HCT116 (cell line): ENCODE data around the gene ZNF48. TPM values are rescaled to one million over a fixed set of nuclear protein-coding genes. Genes with fewer than 3 reads are reported as not detected.

Experiments used
- ATAC-seq: fragments of 200-7000 bp; cut with Tn5 transposase; 2 replicates; pipeline ENCODE4 v1.9.1; 2020; ENCODE audit warnings: mild to moderate bottlenecking, moderate library complexity
- BruUV-seq: library from RNA; stranded (reverse); fragments of 400-500 nt; replicated peaks from 2 replicates; lab custom pipeline; 2021; lab: Mats Ljungman, UMichigan
- CTCF ChIA-PET: fragments of 300-600 bp; sonication (Branson Sonifier 250); formaldehyde crosslinking; loops from one replicate; lab custom pipeline; 2021; ENCODE audit warnings: antibody characterized with exemption; lab: Charles Lee
- POLR2A ChIA-PET: fragments of 300-600, 350-600 bp; sonication (Branson Sonifier 250); formaldehyde crosslinking; loops from one replicate; lab custom pipeline; 2021; ENCODE audit warnings: antibody characterized with exemption; lab: Charles Lee
- RAD21 ChIA-PET, 2 experiments: fragments of 300-600 bp; sonication (Branson Sonifier 250); formaldehyde crosslinking; loops; one replicate each; lab custom pipeline; 2023; ENCODE audit warnings: low total read pairs in 2 of 2; ENCODE audit not compliant: uncharacterized antibody in 2 of 2, unreplicated experiment in 2 of 2, low non-redundant PET in 1 of 2; lab: Charles Lee
- DNase-seq: peaks from one replicate; pipeline ENCODE4 v3.0.0-alpha.2; 2010; ENCODE audit warnings: low read depth, low spot score
- H2AFZ ChIP-seq: fragments of 200-600 bp; shearing (Covaris generic), sonication (generic); 2 replicates; pipeline ENCODE4 v1.6.1; 2017; ENCODE audit warnings: low read depth, mixed run types, mixed read lengths, antibody characterized with exemption, low read length; ENCODE audit not compliant: poor library complexity, severe bottlenecking
- H3K27ac ChIP-seq: 2 replicates; pipeline ENCODE4 v1.5.1; 2012; ENCODE audit warnings: low read depth, low read length
- H3K27me3 ChIP-seq: fragments of 200-600 bp; sonication (generic); 2 replicates; pipeline ENCODE4 v1.6.1; 2016; ENCODE audit warnings: mixed run types, low read length, mixed read lengths; ENCODE audit not compliant: insufficient read depth
- H3K36me3 ChIP-seq, 2 experiments: fragments of 200-500 bp in 1 of 2; fragments of 200-600 bp in 1 of 2; sonication (Bioruptor generic) in 1 of 2; sonication (generic) in 1 of 2; 2 replicates each; pipeline versions ENCODE4 v1.5.1 to v1.6.1; 2014 to 2016; ENCODE audit warnings: low read length in 2 of 2, inconsistent platforms in 1 of 2, mixed read lengths in 1 of 2, mixed run types in 1 of 2; ENCODE audit not compliant: insufficient read depth in 2 of 2, control insufficient read depth in 1 of 2
- H3K4me1 ChIP-seq, 2 experiments: fragments of 200-600 bp in 1 of 2; sonication (generic) in 1 of 2; 2 replicates each; pipeline versions ENCODE4 v1.5.1 to v1.6.1; 2012 to 2017; ENCODE audit warnings: low read length in 2 of 2, inconsistent platforms in 1 of 2, mild to moderate bottlenecking in 1 of 2, mixed read lengths in 1 of 2, mixed run types in 1 of 2, moderate library complexity in 1 of 2; ENCODE audit not compliant: insufficient read depth in 2 of 2, control insufficient read depth in 1 of 2
- H3K4me2 ChIP-seq: fragments of 200-600 bp; sonication (generic); 2 replicates; pipeline ENCODE4 v1.6.1; 2017; ENCODE audit warnings: mixed run types, low read length, mixed read lengths
- H3K4me3 ChIP-seq, 2 experiments: fragments of 200-600 bp in 1 of 2; sonication (generic) in 1 of 2; replicated peaks in 1 of 2; 2 replicates each; pipeline ENCODE4 v1.5.1; 2011 to 2016; ENCODE audit warnings: low read length in 2 of 2, control low read depth in 1 of 2, low read depth in 1 of 2, mild to moderate bottlenecking in 1 of 2, mixed read lengths in 1 of 2, mixed run types in 1 of 2
- H3K79me2 ChIP-seq: fragments of 200-600 bp; sonication (generic); 2 replicates; pipeline ENCODE4 v1.6.1; 2017; ENCODE audit warnings: mild to moderate bottlenecking, mixed run types, low read length, moderate library complexity, mixed read lengths; ENCODE audit not compliant: insufficient read depth
- H3K9ac ChIP-seq: fragments of 200-600 bp; sonication (generic); 2 replicates; pipeline ENCODE4 v1.6.1; 2016; ENCODE audit warnings: low read length, mixed read lengths
- H3K9me2 ChIP-seq: fragments of 200-600 bp; sonication (generic), shearing (Covaris generic); 2 replicates; pipeline ENCODE4 v1.6.1; 2017; ENCODE audit warnings: mixed run types, mild to moderate bottlenecking, moderate library complexity; ENCODE audit not compliant: insufficient read depth
- H3K9me3 ChIP-seq, 2 experiments: fragments of 200-500 bp in 1 of 2; fragments of 200-600 bp in 1 of 2; sonication (Bioruptor generic) in 1 of 2; sonication (generic) in 1 of 2; 2 replicates each; pipeline ENCODE4 v1.6.1; 2014 to 2017; ENCODE audit warnings: low read length in 2 of 2, mixed read lengths in 2 of 2, inconsistent platforms in 1 of 2, low read depth in 1 of 2, mild to moderate bottlenecking in 1 of 2, mixed run types in 1 of 2, moderate library complexity in 1 of 2; ENCODE audit not compliant: control insufficient read depth in 1 of 2, insufficient read depth in 1 of 2
- H4K20me1 ChIP-seq: fragments of 200-600 bp; sonication (generic), shearing (Covaris generic); 2 replicates; pipeline ENCODE4 v1.6.1; 2017; ENCODE audit warnings: mixed run types, mild to moderate bottlenecking, moderate library complexity; ENCODE audit not compliant: insufficient read depth
- CBX3 ChIP-seq: IDR thresholded peaks from 2 replicates; pipeline ENCODE4 v1.6.1; 2012; ENCODE audit warnings: low read depth
- CTCF ChIP-seq, 3 experiments: fragments of 200-600 bp in 1 of 3; sonication (generic) in 1 of 3; IDR thresholded peaks in 2 of 3; conservative IDR thresholded peaks in 1 of 3; 2 replicates each; pipeline ENCODE4 v1.5.1; 2012 to 2017; ENCODE audit warnings: low read depth in 2 of 3, low read length in 2 of 3, antibody characterized with exemption in 1 of 3, borderline replicate concordance in 1 of 3, control low read depth in 1 of 3, mild to moderate bottlenecking in 1 of 3, mixed read lengths in 1 of 3, mixed run types in 1 of 3, moderate library complexity in 1 of 3; ENCODE audit not compliant: insufficient read depth in 1 of 3
- EGR1 ChIP-seq: IDR thresholded peaks from 2 replicates; pipeline ENCODE4 v1.6.1; 2012; ENCODE audit warnings: low read depth
- EZH2phosphoT487 ChIP-seq: fragments of 200-600 bp; IDR thresholded peaks from 2 replicates; pipeline ENCODE4 v1.6.1; 2018; ENCODE audit warnings: antibody characterized with exemption, borderline replicate concordance
- POLR2A ChIP-seq: IDR thresholded peaks from 2 replicates; pipeline ENCODE4 v1.7.0; 2011; ENCODE audit warnings: borderline replicate concordance; ENCODE audit not compliant: insufficient read depth, insufficient read length; ENCODE audit errors: extremely low read depth
- POLR2AphosphoS5 ChIP-seq: IDR thresholded peaks from 2 replicates; pipeline ENCODE4 v1.6.1; 2011; ENCODE audit warnings: mild to moderate bottlenecking, low read depth, low read length, moderate library complexity
- RAD21 ChIP-seq: IDR thresholded peaks from 2 replicates; pipeline ENCODE4 v1.6.1; 2012; ENCODE audit warnings: low read depth, mild to moderate bottlenecking
- SIN3A ChIP-seq: IDR thresholded peaks from 2 replicates; pipeline ENCODE4 v1.6.1; 2012; ENCODE audit warnings: low read depth
- SP1 ChIP-seq: IDR thresholded peaks from 2 replicates; pipeline ENCODE4 v1.6.1; 2012; ENCODE audit warnings: low read depth
- TCF7L2 ChIP-seq: IDR thresholded peaks from 2 replicates; pipeline ENCODE4 v1.7.0; 2011; ENCODE audit warnings: borderline replicate concordance, inconsistent platforms; ENCODE audit not compliant: insufficient read depth, insufficient read length; ENCODE audit errors: extremely low read depth
- YY1 ChIP-seq: IDR thresholded peaks from 2 replicates; pipeline ENCODE4 v1.6.1; 2011; ENCODE audit warnings: low read length, low read depth, moderate library complexity, mild to moderate bottlenecking; ENCODE audit not compliant: insufficient replicate concordance; ENCODE audit errors: extremely low read depth
- ZFX ChIP-seq: fragments of 450-650 bp; IDR thresholded peaks from 2 replicates; pipeline ENCODE4 v1.6.1; 2017
- intact Hi-C: fragments of 100-400 bp; cut with micrococcal nuclease; formaldehyde crosslinking; loops from 2 replicates; pipeline ENCODE4 v1.10.0; 2022
- total RNA-seq: library from RNA; stranded (reverse); gene quantifications from one replicate; pipeline ENCODE4 v1.2.1, GENCODE V29; 2021; ENCODE audit not compliant: unreplicated experiment
- TF ChIP-seq, protein P1 (sequence below): IDR thresholded peaks from 2 replicates; pipeline ENCODE4 v1.6.1; 2012

ZNF48 gene
- total RNA-seq, 1 experiment from 2014 or later, result 17.9 TPM

- intact Hi-C loops, result loop anchor here (5.0 kb wide), 1 partner anchor 315 kb away; the partner anchor contains the start of gene TBX6
- H3K79me2 ChIP-seq, result peaks cover 29% of the 10 kb centered on the region
- ChIA-PET RAD21 (interaction anchor here (0.6 to 1.0 kb wide), 4 partner anchors 10 to 97 kb away, joined by 3 to 6 read pairs (median 4); no protein-coding TSS in a partner anchor), POLR2A (interaction anchor here (1.3 to 2.7 kb wide), 5 partner anchors 10 to 72 kb away, joined by 3 to 10 read pairs (median 9); partner anchors contain the start of genes TBC1D10B and ZNF48), CTCF (interaction anchor here (0.9 to 1.7 kb wide), 8 partner anchors 10 to 315 kb away, joined by 3 to 5 read pairs (median 4); partner anchors contain the start of genes DCTPP1, PRR14, TBX6 and ZNF48)
- H3K36me3 ChIP-seq, result peaks cover 2 to 10% of the 10 kb centered on the region in 2 experiments; a peak in 1 of 4 replicates
- peak within 1 kb of the TSS; percentile 80 to 93 for H3K4me3 ChIP-seq
- DNase-seq, result peak; percentile 73
- H3K9me2 ChIP-seq, result no peaks in the 10 kb centered on the region
- H3K9me3 ChIP-seq, result no peaks in the 10 kb centered on the region
- peak within 1 kb of the TSS; percentile 5 for H2AFZ ChIP-seq
- TF ChIP-seq TCF7L2 (no peak), SP1 (peak; percentile 64), EGR1 (peak; percentile 87), CBX3 (no peak), SIN3A (peak; percentile 86), ZFX (peak; percentile 90), YY1 (peak; percentile 4), EZH2phosphoT487 (no peak), RAD21 (no peak), POLR2A (peak; percentile 35), CTCF (IDR thresholded peaks at IDR 0.05 in 2 of 3, conservative IDR thresholded peaks at IDR 0.05 in 1 of 3; ENCODE audit: borderline replicate concordance in 1 of 3, insufficient read depth in 1 of 3, low read depth in 2 of 3, low read length in 2 of 3) (no peak), POLR2AphosphoS5 (peak; percentile 89)
- TF ChIP-seq, protein P1, sequence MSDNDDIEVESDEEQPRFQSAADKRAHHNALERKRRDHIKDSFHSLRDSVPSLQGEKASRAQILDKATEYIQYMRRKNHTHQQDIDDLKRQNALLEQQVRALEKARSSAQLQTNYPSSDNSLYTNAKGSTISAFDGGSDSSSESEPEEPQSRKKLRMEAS, result peak; percentile 97
- H4K20me1 ChIP-seq, result no peaks in the 10 kb centered on the region
- peak; percentile 87 for ATAC-seq
- peak within 1 kb of the TSS; percentile 88 for H3K4me2 ChIP-seq
- TSS peak; percentile 85 for BruUV-seq
- peak within 1 kb of the TSS; percentile 87 for H3K27ac ChIP-seq
- no peaks in the 10 kb centered on the region for H3K27me3 ChIP-seq
- peak within 1 kb of the TSS; percentile 88 for H3K9ac ChIP-seq
- H3K4me1 ChIP-seq, result peaks cover 18 to 26% of the 10 kb centered on the region in 2 experiments
Measured at GRCh38 chr16:30407102-30407803, 12.0 kb downstream of the ZNF48 start, which contains the start of gene ZNF771. Gene ZNF771, plus strand, starts transcription at chr16:30407606. Its CDS starts 448 bp downstream, at chr16:30408054.
